Activated CD4-positive, alpha-beta T cell treated with anti-CD3 and anti-CD28 coated beads, Interleukin-2, amount 50 U/mL, for 16 hours (primary cell): ENCODE results near the gene CIROP.

Source experiments
- DNase-seq: peaks from one replicate; pipeline ENCODE4 v3.0.0-alpha.2; 2020

Gene CIROP

DNA sequence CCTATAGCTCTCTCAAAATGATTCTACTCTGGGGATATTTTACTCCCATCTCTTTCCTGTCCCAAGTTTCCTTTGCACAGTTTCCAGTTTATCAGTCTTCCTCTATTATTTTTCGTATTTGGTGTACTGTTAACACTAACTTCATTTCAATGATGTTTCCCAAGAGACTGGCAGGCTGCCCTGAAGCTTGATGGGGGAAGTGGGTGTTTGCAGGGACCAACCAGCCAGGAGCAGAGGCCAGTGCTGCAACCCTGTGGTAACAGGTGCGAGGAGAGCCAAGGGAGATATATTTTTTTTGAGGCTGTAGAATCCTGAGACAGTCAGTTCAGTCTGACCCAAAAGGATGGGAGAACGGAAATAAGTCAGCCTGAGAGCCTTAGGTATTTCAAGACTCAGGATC is 26.1 kb upstream of the CIROP start:
- DNase-seq: no peak

DNA sequence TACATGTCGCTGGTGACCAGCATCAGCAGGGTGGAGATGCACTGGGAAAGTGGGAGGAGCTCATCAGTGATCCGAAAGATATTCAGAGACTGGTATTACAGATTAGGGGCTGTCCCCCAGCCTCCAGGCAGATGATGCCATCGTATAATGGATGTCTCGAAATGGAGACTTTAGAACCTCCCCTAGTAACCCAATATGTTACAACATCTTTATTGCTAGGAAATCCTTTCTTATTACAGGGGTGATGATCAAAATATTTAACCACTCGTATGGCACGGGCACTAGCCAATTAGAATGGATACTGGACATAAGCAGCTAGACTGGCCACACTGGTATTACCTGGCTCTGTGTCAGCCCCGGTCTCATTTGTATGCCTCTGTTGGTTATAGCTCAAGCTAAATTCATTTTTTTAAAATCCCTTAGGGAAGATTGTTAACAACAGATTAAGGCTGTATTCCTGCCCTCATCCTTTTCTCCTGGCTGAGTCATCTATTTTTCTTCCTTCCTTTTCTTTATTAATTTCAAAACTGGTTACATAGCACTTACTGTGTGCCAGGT is 25.0 kb upstream of the CIROP start:
- DNase-seq: no peak

- no peak for DNase-seq
Observed at GRCh38 chr14:23128969-23129758, 24.4 kb upstream of the CIROP start.

GRCh38 chr14:23127861-23128260 is 23.1 kb upstream of the CIROP start:
- no peak for DNase-seq

- no peak for DNase-seq
Observed at GRCh38 chr14:23126548-23127278, 21.9 kb upstream of the CIROP start.

DNA sequence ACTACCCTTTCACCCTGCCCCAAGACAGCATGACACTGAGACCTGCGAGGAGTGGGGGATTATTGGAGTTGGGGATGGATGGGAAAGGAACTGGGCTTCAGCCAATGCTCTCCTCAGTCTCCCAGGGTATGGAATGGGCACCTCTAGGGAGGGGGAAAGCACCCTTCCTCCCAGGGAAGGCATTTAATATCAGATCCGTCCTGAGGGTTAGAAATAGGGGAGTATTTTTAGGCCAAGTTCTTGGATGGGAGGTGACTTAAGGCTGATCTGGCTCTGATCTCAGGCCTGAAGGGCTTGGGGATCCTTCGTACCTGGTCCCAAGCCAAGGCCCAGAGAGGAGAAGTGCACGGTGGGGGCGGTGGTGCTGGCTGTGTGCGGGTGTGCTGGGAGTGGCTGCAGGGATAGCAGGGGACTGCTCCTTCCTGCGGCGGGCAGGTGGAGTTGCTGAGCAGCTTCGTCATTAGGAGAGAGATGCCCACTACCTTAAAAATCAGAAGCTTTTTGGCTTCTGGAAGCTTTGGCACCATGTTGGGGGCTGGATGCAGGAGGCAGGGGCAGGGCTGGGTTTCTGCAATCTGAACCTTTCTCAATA is 21.2 kb upstream of the CIROP start:
- no peak for DNase-seq

GRCh38 chr14:23125011-23125410 is 20.2 kb upstream of the CIROP start:
- no peak for DNase-seq

DNA sequence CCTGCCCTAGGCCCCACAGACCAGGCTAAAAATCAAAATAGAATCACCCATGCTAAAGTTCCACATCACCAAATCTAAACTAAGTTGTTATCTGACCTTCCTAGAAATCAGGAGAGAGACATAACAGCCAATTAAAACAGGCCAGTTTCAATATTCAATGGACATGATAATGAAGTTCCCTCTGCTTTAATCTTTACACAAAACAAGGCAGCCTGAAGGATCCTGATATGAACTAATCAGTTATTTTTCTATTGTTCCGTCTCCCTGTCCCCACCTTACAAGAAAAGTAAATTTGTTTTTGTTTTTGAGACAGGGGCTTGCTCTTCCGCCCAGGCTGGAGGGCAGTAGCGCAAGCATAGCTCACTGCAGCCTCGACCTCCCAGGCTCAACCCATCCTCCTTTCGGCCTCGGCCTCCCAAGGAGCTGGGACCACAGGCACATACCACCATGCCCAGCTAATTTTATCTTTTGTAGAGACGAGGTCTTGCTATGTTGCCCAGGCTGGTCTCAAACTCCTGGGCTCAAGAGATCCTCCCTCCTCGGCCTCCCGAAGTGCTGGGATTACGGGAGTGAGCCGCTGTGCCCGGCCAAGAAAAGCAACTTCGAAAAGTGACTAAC is 19.7 kb upstream of the CIROP start:
- DNase-seq: no peak

DNA sequence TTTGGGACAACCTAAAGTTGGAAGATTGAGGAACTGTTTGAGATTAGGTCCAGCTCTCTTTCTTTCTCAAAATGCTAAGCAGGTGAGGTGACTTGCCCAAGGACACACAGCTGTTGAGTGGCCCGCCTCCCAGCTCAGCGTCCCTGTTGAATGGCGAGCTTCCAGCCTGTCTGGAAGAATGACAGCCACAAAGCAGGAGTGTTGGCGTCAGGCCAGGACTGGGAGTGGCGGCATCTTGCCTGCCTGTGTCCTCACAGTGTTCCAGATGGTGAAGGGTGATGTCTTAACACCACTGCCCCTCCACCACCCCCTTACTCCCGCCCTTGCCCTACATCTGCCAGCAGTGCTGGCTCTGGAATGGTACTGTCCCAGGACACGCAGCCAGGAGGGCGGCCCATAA is 18.6 kb upstream of the CIROP start:
- DNase-seq: no peak

GRCh38 chr14:23122086-23122485 is 17.3 kb upstream of the CIROP start:
- DNase-seq: no peak

- DNase-seq: peak; percentile 19
Observed at GRCh38 chr14:23121361-23121771, 16.6 kb upstream of the CIROP start.

GRCh38 chr14:23120541-23121251 is 15.9 kb upstream of the CIROP start:
- peak; percentile 88 for DNase-seq

DNA sequence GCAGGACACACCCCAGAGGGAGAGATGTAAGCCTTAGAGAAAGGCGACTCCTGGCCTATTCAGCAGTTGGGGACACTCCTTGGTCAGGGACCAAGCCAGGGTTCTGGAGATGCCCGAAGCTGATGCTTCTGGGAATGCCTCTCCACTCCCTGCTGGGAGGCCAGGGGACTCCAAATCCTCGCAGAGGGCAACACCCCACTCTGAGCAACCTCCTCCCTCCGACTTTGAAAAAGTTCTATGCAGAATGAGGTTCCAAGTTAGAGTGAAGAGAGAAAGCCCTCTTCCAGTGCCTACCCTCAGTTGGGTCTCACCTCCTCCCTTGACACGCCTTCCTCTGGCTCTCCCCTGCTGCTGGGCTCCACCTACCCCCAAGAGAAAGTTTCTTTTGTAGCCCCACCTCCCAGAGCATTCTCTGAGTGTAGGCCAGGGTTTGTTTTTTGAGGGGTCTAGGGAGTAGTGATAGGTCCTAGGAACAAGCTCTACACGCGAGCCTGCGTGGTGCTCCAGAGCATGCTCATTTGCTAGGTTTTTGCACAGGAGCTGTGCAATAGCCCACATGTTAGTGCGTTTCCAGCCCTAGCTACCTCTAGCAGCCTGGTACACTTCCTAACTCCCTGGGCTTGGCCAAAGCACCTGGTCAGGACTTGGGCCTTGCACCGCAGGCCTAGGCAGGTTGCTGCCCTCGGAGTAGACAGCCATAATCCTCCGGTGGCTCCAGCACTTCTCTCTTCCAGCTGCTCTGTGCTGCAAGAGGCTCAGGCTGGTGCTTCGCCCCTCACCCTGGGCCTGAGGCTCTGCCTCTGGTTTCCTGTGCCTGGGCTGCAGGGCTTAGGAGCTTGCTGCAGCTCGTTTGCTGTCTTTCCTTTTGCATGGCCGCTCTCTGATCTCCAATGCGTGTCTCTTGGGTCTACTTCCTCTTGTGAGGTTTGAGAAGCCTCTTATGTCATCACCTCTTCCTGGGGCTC is 14.9 kb upstream of the CIROP start:
- DNase-seq: no peak

DNA sequence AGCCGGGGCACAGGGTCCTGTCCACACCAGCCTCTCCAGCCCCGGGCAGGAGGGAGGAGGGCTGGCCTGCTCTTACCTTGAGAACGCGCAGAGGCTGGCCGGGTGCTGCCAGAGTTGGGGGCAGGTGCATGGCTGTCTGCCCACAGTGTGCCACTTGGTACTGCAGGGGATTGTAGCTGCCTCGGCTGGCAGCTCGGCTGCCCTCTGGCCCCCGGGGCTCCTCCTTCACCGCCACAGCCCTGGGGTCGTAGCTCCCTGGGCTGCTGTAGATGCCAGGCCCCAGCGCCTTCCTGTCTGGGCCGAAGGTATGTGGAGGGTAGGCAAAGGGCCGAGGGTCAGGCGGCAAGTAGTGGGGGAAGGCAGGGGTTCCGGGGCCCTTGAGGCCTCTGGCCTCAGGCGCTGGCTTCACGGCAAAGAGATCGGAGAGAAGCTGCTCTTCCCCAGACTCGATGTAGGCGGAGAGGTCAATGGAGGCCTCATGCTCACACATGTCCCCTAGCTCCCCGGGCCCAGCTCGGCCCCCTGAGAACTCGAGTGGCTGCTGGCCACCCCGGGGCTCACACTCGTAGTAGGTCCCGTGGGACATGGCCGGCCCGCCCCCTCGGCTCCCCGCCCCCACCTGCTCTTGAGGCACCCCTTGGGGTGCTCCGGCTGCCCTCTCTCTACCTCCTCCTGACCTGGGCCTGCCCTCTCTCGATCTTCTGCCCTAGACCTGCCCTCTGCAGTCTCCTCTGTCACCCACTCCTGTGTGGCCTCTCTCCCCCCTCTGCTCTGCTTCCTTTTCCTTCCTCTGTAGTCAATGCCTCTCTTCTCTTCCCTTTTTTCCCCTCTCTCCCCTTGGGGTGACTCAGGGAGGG is 13.9 kb upstream of the CIROP start, which contains the start of gene CEBPE:
CEBPE (minus strand) TSS at position 750 of the 857 bp plus-strand sequence; CDS start at position 586, 164 bp downstream.
- DNase-seq: no peak

GRCh38 chr14:23117371-23118020 is 12.7 kb upstream of the CIROP start:
- no peak for DNase-seq

DNA sequence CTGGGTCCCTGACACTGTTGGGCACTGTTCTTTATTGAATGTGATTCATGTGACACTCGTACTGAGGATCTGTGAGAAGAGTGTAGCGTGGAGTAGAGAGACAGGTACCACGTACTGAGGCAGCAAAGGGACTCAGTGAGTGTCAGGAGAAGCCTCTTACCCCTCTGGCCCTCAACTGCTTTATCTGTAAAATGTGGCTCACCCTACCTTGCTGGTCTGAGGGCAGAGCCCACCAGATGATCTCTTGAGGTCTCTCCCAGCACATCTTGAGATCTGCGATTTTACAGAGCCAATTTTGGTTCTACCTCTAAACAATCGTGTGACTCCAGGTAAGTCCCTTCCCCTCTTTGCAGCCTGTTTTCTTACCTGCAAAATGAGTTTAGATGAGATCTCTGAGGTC is 11.1 kb upstream of the CIROP start:
- DNase-seq: no peak

- DNase-seq: no peak
Observed at GRCh38 chr14:23115039-23115731, 10.4 kb upstream of the CIROP start.

GRCh38 chr14:23114669-23115038 is 9.9 kb upstream of the CIROP start:
- DNase-seq: no peak

DNA sequence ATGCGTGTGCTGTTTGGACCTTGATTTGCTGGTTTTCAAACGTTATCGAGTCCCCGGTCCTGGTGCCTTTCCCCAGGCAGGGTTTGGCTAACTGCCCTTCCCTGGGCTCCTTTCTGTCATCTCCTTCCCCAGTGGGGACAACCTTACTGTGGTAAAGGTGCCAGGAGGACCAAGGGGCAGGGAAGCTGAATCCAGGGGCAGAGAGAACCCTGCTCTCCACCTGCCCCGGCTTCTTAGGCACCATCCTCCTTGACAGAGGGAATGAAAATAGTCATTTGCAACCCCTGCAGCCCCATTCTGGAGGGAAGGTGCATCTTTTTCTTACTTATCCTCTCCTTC is 9.3 kb upstream of the CIROP start:
- DNase-seq: no peak
